Measurements from ENCODE around the gene IFI27L2.

- TF ChIP-seq CTCF (IDR thresholded peaks at IDR 0.05) = no peak
- no peak for TF ChIP-seq POLR2A (IDR thresholded peaks at IDR 0.05)
Measured at GRCh38 chr14:94127330-94127729, 2.1 kb downstream of the IFI27L2 start.
